Stimulated activated CD4-positive, alpha-beta T cell treated with anti-CD3 and anti-CD28 coated beads, Interleukin-2, amount 100 ng/mL, for 4 hours (primary cell): ENCODE measurements around the gene THSD4.

ENCODE experiments used
- DNase-seq: peaks from one replicate; pipeline ENCODE4 v3.0.0-alpha.2; 2020; ENCODE audit warnings: low read depth

The THSD4 gene

GRCh38 chr15:71501344-71502076, 386.2 kb downstream of the THSD4 start:
- DNase-seq = no peak

- no peak for DNase-seq
Observed at GRCh38 chr15:71502077-71502432, 386.8 kb downstream of the THSD4 start.

- no peak for DNase-seq
Observed at GRCh38 chr15:71505962-71506361, 390.7 kb downstream of the THSD4 start.

GRCh38 chr15:71506946-71507345, 391.7 kb downstream of the THSD4 start:
- DNase-seq = no peak

- DNase-seq = no peak
Observed at GRCh38 chr15:71508081-71508682, 392.9 kb downstream of the THSD4 start.

- no peak for DNase-seq
Observed at GRCh38 chr15:71509139-71509538, 393.9 kb downstream of the THSD4 start.

GRCh38 chr15:71510763-71511162, 395.5 kb downstream of the THSD4 start:
- no peak for DNase-seq

- DNase-seq = no peak
Observed at GRCh38 chr15:71511796-71512681, 396.8 kb downstream of the THSD4 start.

- no peak for DNase-seq
Observed at GRCh38 chr15:71512682-71513006, 397.4 kb downstream of the THSD4 start.

GRCh38 chr15:71515375-71516186, 400.3 kb downstream of the THSD4 start:
- no peak for DNase-seq

GRCh38 chr15:71517751-71518150, 402.5 kb downstream of the THSD4 start:
- no peak for DNase-seq

GRCh38 chr15:71518661-71519060, 403.4 kb downstream of the THSD4 start:
- no peak for DNase-seq

GRCh38 chr15:71526060-71526820, 411.0 kb downstream of the THSD4 start:
- DNase-seq = no peak

GRCh38 chr15:71529361-71529760, 414.1 kb downstream of the THSD4 start:
- DNase-seq = no peak

- DNase-seq = no peak
Observed at GRCh38 chr15:71530116-71530515, 414.8 kb downstream of the THSD4 start.

GRCh38 chr15:71532994-71533393, 417.7 kb downstream of the THSD4 start:
- no peak for DNase-seq

- DNase-seq = no peak
Observed at GRCh38 chr15:71538181-71538580, 422.9 kb downstream of the THSD4 start.

GRCh38 chr15:71541746-71542145, 426.5 kb downstream of the THSD4 start:
- DNase-seq = no peak

- no peak for DNase-seq
Observed at GRCh38 chr15:71542836-71543235, 427.6 kb downstream of the THSD4 start.

- no peak for DNase-seq
Observed at GRCh38 chr15:71543413-71543812, 428.1 kb downstream of the THSD4 start.

- no peak for DNase-seq
Observed at GRCh38 chr15:71545223-71545760, 430.0 kb downstream of the THSD4 start.
